Stimulated activated CD4-positive, alpha-beta T cell treated with anti-CD3 and anti-CD28 coated beads, Interleukin-2, amount 100 ng/mL, for 24 hours (primary cell): ENCODE measurements around the gene KNSTRN.

Experiments
- DNase-seq, 2 donors: peaks; one replicate each; pipeline ENCODE4 v3.0.0-alpha.2; 2020

The KNSTRN gene

DNA sequence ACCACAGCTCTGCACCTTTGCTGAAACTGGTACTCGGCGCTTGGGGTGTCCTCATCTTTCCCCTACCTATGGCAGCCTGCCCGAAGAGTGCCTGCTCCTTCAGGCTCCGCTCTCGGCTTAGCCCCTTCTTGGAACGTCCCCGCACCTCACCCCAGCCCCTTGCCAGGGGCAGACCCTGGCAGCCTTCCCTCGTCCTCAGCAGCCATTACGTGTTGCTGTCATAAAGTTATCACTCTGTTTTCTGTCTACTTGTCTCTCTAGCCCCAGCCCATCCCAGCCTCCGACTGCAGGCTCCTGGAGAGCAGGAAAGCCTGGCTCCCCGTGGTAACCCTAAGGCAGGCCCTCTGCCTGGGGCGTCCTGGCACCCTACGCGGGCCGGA lies 53.2 kb downstream of the KNSTRN start:
- DNase-seq: no peak

DNA sequence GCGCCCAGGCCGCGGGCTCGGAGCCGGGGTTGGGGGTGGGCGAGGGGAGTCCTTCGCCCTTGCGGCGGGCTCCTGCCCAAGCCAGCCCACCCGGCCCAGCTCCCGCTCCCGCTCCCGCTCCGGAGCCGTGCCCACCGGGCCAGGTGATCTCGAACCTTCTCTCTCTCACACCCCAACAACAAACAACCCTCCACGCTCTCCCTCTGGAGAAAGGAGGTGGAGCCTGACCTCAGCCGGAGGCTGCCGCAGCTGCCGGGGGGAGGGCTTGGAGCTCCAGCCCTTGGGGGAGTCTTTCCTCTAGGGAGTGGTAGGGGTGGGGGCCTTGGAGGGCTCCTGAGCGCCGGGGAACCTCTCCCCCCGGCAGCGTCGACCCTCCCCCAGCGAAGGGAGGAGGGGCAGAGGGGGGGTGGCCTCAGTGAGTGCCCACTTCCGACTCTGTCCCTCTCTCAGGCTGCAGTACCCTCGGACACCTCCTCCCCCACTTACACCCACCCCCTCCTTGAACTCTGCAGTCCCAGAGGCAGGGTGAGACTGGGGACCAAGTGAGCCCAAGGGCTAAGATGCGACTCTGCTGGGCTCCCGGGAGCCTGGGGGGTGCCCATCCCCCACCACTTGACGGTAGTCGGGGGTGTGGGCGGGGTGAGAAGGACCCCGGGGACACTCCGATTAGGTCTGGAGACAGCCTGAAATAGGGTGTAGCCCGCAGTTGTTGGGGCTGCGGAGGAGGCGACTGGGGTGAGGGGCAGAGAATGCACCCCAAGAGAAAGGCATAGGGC lies 53.8 kb downstream of the KNSTRN start:
- DNase-seq: no peak

DNA sequence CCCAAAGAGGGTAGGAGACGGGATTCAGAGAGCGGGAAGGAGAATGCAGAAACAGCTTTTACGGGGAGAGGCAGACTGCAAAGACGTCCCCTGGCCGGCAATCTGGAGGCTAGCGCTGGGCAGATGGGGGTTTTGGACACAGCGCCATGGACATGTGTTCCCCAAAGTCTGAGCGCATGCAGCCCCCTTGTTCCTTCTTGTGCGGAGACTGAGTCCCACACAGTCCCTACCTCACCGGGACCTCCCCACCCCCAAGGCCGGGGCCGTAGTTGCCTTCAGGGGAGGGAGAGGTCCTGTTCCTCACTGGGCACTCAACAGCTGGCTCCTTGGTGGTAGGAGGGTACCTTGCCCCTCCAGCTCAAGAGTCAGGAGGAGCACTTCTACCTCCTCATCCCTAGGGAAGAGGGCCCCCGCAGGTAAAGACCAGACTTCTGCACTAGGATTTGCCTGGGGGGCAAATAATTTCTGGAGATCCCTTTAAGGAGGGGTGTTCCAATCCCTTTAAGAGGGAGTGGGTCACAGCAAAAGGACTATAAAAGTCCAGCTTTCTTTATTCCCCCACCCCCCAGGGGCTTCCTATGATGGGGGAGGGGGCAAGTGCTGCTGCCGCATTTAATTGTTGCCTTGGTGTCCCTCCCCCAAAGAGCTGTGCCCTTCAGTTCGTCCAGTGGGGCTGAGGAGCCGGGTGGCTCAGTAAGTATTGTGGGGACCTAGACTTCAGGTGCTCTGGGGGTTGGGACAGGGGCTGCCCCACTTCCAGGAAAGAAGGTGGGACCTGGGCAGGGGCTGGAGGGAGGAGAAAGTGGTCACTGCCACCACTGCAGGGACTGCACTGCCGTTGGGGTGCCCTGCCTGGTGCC lies 54.6 kb downstream of the KNSTRN start:
- DNase-seq: no peak

DNA sequence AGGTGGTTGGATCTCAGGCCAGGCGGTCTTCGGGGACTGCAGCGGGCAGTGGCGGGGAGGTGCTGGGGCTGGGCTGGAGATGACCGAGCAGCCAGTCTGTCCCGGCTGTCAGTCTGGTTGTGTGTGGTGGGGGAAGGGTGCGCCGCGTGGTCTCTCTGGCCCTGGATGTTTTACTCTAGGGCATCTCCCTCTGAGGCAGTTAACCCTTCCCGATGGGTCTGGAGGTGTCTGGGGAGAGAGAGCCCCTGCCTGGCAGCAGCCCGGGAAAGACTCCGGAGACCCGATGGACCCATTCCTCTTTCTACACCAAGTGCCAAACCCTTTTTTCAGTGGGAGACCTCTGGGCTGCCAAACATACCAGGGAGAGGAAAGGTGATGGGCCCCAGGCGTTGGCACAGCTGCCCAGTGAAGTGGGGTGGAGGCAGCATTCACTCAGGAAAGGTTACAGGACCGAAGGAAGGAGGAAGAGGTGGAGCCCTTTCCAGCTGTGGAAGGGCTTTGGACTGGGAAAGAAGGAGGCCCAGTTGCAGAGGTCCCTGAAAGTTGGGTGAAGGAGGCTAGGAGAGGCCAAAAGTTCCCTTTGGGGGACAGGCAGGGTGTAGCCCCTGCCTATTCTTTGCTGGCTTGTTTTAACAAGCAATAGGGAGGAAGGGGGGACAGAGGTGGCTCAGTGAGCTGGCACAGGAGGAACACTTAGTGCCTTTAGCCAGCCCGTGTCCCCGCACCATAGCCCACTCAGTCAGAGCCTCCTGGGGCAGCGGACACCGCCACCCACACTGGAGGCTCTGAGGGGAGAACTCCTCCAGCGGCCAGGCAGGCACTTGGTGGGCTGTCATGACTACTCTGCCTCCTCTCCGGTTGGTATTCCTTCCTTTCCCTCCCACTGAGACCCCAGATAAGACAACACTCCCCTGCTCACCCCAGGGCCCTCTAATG lies 55.5 kb downstream of the KNSTRN start:
- no peak for DNase-seq

DNA sequence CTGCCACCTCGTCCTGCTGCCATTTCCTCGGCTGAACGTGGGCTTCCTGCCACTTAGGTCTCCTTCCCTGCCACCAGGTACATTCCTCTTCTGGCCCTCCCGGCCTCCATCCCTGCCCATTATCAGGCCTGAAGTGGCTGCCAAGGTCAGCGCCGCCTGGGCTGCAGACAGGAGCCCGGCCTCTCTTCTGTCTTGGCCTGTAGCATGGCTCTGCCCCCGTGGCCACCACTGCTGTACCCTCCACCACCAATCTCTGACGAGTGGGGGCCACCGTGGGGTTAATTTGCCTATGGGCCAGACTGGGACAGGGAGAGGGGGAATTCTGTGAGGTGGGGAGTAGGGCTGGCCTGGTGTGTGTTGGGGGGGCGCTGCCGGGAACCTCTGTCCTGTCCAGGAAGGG lies 56.2 kb downstream of the KNSTRN start:
- no peak for DNase-seq

DNA sequence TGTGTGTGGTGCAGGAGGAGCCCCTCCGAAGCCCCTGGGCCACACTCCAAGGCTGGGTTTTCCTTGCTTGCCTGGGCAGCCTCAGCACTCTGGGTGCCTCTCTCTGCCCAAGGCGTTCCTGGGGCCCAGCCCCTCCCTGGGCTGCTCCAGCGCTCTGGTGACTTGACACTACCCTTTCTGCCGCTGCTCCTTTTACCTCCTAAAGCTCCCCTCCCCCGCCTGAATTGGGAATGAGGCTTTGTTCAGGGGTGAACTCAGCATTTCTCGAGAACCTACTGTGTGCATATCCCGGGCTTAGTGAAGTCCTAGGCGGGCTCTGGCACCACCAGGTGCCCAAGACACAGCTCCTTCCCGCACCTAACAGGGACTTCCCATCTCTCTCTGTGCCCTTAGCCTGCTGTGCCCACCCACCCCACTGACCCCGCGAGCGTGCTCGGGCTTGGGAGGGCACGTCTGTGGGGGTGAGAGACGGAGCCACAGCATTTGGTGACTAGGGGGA lies 57.0 kb downstream of the KNSTRN start:
- no peak for DNase-seq

DNA sequence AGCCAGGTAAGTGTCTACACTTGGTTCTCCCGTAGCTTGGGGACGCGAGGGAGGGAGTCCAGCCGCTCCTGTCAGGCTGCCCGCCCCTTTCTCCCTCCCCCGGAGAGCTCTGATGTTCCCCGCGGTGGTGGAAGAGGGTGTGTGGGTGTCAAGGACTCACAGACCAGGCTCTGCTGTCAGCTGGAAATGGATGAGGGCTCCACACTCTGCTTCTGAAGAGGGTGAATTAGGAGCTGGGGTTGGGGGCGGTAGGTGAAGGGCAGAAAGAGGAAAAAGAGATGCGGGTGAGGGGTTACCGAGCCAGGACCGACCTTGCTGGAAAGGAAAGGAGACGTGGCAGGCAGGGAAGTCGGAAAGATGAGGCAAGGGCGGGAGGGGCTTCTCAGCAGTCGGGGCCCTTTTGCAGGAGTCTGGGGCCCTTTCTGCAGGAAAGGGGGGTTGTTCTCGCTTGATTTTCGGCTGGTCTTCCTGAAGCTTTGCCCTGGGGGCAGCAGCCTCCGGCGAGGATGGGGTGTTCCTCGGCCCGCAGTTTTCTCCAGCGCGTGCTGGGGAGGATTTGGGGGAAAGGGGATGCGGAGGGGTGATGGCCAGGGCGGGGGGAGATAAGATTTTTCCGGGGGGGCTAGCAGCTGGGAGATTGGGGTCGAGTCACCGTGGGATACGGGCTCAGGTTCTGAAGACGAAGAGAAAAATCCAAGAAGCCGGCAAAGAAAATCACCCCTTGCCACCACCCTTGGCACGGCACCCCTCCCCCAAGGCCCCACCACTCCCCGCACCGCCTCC lies 57.6 kb downstream of the KNSTRN start:
- peak; percentile 45 to 52 for DNase-seq

DNA sequence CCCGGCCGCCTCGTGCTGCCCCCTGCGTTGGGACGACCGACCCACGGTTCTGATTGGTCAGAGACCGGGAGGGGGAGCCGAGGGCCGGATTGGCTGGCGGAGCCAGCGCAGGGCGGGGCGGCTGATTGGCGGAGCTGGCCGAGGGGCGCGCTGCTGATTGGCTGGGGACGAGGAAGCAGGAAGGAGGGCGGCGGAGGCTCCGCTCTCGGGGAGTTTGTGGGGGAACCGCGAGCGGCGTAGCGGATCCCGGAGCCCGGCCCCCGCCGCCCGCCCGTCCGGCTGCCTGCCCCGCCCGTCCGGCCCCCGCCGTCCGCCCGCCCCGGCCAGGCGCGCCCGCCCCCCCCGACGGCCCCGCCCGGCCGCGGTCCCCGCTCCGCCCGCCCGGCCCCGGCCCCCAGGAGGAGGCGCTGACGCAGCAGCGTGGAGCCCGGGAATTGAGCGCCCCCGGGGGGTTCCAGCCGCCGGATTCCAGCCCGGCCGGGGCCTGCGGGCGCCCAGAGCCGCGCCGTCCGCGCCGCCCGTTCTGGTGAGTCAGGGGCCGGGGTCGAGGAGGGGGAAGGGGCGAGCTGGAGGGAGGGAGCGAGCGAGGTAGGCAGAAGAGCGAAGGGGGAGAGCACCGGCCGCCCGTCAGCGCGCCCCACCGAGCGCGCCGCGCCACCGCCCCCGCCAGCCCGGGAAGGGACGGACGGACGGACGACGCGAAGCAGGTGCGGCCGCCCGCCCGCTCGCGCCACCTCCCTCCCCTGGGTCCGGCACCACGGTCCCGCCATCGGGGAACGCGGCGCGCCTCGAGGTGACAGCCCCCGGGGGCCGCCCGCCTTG lies 58.4 kb downstream of the KNSTRN start, which contains the start of gene BAHD1:
Gene BAHD1, plus strand, starts transcription at position 211 of the 822 bp plus-strand sequence. CDS start 17,512 bp downstream, outside the sequence.
- peak; percentile 96 to 97 for DNase-seq

DNA sequence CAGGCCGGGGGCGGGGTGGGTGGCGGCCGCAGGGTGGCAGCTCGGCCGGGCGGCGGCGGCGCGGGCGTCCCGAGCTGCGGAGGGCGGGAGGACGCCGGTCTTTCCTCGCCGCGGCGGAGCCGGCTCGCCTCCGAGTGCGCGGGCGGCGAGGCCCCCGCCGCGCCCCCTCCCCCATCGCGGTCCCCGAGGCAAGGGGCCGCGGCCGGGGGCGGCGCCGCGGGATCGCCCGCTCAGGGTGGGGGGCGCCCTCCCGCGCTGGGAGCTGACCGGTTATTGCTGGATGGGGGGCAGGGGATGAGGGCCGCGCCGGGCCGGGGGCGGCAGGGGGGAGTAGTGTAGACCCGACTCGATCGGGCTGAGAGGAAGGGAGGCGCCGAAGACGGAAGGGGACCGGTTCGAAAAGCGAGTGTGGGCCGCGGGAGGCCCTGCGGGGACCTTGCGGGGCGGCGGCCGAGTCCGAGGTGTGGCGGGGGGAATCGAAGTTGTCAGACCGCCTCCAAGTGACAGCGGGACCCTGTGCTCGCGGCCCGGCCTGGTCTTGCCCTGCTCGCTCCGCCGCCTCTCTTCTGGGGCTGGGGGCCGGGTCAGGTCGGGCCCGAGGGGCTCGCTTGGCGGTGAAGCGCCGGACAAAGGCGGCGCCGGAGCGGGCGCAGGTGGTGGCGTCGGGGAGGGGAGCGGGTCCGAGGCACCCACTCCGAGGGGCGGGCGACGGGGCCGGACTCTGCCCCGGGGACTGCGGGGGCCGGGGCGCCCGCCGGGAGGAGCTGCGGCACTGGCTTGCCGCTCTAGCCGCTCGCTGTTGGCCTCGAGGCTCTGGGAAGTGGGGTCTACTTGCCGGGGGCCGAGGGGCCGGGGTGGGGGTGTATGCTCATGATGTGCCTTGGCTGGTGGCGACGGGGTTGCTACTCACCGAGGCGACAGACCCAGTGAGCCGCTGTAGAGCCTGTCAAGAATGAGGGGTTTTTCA lies 59.3 kb downstream of the KNSTRN start:
- DNase-seq: peak; percentile 39 to 42

DNA sequence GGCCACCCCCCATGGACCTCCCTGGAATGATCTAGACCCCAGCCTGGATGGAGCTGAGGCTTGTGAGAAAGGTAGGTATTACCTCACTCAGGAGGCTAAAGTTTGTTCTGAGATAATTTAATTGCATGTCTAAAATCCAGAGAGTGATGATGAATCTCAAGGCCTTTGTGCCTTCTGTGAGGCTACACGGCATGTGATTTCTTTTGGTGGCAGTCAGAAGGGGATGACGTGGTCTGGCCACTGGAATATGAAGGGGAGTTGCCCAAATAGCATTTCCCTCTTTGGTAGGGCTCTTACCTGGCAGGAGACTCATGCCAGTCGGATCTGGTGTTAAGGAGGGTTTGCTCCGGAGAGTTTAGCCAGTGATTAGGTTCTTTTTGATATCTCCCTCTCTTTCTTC lies 60.7 kb downstream of the KNSTRN start:
- no peak for DNase-seq

DNA sequence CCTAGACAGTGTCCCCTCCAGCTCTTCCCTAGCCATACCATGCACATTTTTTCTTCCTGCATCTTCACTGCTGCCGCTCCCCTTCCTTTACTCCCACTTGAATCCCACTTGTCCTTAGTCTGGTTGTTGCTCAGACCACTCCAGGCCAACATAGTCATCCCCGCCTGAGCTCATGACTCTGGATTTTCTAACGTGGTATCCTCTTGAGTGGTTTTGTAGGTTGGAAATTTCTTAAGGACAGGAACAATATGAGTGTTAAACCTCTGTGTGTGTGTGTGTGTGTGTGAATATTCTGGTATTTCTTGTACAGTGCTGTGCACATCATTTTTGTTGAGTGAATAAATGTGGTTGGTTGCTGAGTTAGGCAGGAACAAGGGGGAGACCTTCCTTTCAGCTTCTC lies 61.3 kb downstream of the KNSTRN start:
- DNase-seq: no peak
